VCaP (cell line): Measurements from ENCODE around the gene GPR37L1.

Experiments used
- H3K27ac ChIP-seq: fragments of 450-650 bp; 2 replicates; pipeline ENCODE4 v1.5.1; 2017
- CTCF ChIP-seq: fragments of 450-650 bp; conservative IDR thresholded peaks from 2 replicates; pipeline ENCODE4 v1.5.1; 2017; ENCODE audit warnings: mild to moderate bottlenecking, moderate library complexity

The GPR37L1 gene

GRCh38 chr1:202148391-202148790 is 25.7 kb downstream of the GPR37L1 start:
- no peak for TF ChIP-seq CTCF
- H3K27ac ChIP-seq, result no peak overlapping the region

GRCh38 chr1:202149566-202149965 is 26.8 kb downstream of the GPR37L1 start:
- no peak overlapping the region for H3K27ac ChIP-seq
- no peak for TF ChIP-seq CTCF

GRCh38 chr1:202150187-202150586 is 27.5 kb downstream of the GPR37L1 start:
- TF ChIP-seq CTCF, result no peak
- H3K27ac ChIP-seq, result no peak overlapping the region

- H3K27ac ChIP-seq, result no peak overlapping the region
- TF ChIP-seq CTCF, result no peak
Observed at GRCh38 chr1:202150602-202151001, 27.9 kb downstream of the GPR37L1 start.

- TF ChIP-seq CTCF, result no peak
- no peak overlapping the region for H3K27ac ChIP-seq
Observed at GRCh38 chr1:202151045-202151444, 28.3 kb downstream of the GPR37L1 start.

- H3K27ac ChIP-seq, result no peak overlapping the region
- TF ChIP-seq CTCF, result no peak
Observed at GRCh38 chr1:202152399-202152798, 29.7 kb downstream of the GPR37L1 start.

GRCh38 chr1:202153284-202153683 is 30.6 kb downstream of the GPR37L1 start:
- no peak for TF ChIP-seq CTCF
- no peak overlapping the region for H3K27ac ChIP-seq

- H3K27ac ChIP-seq, result no peak overlapping the region
- no peak for TF ChIP-seq CTCF
Observed at GRCh38 chr1:202154148-202154765, 31.5 kb downstream of the GPR37L1 start.
